NCI-H2227 (cell line): Measurements from ENCODE around the gene ATF1.
A peak's percentile ranks its signal among the peaks of the same experiment; 100 is the strongest.
"Not testable (repeated sequence)": the region's sequence is repeated elsewhere in the genome, so short reads cannot be mapped to it uniquely, and the experiment has no call there.

Source experiments
- DNase-seq: peaks from one replicate; lab custom pipeline; 2025; ENCODE audit not compliant: unreplicated experiment; lab: John Stamatoyannopoulos, UW

ATF1 gene

DNA sequence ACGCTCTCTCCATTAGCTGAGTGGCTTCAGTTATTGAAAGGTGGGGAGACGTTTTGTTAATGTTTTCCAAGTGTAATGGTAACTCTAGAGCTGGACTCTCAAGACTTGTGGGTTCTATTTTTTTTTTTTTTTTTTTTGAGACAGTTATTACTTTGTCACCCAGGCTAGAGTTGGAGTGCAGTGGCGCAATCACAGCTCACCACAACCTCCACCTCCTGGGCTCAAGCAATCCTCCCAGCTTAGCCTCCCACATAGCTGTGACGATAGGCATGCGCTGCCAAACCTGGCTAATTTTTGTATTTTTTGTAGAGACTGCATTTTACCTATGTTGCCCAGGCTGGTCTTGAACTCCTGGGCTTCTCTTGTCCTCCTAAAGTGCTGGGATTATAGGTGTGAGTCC is 26.2 kb downstream of the ATF1 start:
- DNase-seq: no peak

DNA sequence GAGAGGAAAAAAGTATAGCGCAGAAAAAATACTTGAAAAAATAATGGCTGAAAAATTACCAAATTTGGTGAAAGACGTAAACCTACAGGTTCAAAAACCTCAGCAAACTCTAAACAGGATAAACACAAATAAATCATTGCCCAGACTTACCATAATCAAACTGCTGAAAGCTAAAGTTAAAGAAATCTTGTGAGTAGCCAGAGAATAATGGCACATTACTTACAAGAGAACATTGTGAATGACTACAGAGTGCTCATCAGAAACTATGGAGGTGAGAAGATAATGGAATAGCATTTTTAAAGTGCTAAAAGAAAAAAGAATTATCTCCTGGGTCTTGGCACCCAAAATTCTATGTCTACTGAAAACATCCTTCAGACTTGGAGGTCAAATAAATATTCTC is 36.0 kb downstream of the ATF1 start:
- DNase-seq: no peak

GRCh38 chr12:50803230-50803875 is 39.5 kb downstream of the ATF1 start:
- DNase-seq: no peak

- no peak for DNase-seq
Measured at GRCh38 chr12:50806176-50806575, 42.3 kb downstream of the ATF1 start.

- not testable (repeated sequence) for DNase-seq
Measured at GRCh38 chr12:50809131-50809530, 45.2 kb downstream of the ATF1 start.

DNA sequence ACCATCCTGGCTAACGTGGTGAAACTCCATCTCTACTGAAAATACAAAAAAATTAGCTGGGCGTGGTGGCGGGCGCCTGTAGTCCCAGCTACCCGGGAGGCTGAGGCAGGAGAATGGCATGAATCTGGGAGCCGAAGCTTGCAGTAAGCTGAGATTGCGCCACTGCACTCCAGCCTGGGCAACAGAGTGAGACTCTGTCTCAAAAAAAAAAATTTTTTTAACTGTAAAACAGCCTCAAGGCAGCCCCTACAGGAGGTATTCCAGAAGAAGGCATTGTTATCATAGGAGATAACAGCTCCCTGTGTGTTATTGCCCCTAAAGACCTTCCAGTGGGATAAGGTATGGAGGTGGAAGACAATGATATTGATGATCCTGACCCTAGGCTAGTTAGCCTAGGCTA is 51.0 kb downstream of the ATF1 start:
- not testable (repeated sequence) for DNase-seq

DNA sequence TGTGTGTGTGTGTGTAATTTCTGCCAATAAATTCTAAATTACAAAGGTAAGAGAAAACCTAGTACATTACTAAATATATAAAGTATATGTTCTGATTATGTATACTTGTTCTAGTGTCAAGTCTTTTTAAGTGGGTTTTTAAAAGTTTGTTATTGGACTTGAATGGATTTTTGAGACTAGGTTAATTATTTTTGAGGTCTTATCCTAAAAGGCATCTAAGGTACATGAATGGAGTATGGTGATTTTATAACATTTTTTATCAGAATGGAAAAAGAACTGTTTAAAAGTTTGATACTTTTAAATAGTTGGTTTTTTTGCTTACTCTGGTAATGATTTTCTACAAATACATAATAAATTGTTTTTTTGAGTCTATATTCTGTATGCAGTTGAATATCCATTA is 56.3 kb downstream of the ATF1 start:
- no peak for DNase-seq

DNA sequence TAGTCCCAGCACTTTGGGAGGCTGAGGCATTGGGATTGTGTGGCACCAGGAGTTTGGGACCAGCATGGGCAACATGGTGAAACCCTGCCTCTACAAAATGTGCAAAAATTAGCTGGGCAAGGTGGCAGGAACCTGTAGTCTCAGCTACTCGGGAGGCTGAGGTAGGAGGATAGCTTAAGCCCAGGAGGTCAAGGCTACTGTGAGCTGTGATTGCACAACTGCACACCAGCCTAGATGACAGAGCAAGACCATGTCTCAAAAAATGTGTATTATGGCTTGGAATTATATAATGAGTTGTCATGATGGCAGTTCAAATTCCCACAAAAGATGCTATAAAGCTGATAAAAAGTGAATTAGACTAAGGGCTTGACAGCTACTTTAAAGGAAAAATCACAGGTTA is 58.2 kb downstream of the ATF1 start:
- no peak for DNase-seq

- DNase-seq: not testable (repeated sequence)
Measured at GRCh38 chr12:50823724-50824123, 59.8 kb downstream of the ATF1 start.

- DNase-seq: no peak
Measured at GRCh38 chr12:50824914-50825313, 61.0 kb downstream of the ATF1 start.

DNA sequence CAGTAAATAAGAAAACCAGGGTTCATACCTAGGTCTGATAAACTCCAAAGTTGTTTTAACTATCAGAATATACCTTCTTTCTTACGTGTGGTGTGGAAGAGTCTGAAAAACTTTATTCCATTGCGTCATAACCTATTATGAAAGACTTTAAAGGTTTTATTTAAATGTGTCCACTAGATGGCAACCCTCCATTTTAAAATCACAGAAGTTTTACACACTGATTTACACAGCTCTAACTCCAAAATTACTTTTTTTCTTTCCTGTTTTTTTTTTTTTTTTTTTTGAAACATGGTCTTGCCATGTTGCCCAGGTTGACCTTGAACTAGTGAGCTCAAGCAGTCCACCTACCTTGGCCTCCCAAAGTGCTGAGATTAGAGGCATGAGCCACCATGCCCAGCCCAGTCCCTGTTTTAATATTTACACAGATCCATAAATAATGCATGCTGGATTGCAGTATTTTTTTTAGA is 61.5 kb downstream of the ATF1 start:
- DNase-seq: peak; percentile 9

DNA sequence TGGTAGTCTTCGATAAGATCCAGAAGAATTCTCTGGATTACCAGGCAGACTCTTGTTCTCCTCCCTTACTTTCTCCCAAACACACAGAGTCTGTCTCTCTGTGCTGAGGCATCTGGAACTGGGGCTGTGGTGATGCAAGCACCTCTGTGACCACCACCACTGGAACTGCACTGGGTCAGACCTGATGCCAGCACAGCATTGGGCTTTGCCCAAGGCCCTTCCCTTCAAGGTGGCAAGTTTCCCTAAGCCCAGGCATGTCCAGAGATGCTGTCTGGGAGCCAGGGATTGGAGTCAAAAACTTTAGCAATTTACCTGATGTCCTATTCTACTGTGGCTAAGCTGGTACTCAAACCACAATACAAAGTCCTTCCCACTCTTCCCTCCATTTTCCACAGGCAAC is 64.2 kb downstream of the ATF1 start:
- no peak for DNase-seq

- no peak for DNase-seq
Measured at GRCh38 chr12:50828886-50829285, 65.0 kb downstream of the ATF1 start.

DNA sequence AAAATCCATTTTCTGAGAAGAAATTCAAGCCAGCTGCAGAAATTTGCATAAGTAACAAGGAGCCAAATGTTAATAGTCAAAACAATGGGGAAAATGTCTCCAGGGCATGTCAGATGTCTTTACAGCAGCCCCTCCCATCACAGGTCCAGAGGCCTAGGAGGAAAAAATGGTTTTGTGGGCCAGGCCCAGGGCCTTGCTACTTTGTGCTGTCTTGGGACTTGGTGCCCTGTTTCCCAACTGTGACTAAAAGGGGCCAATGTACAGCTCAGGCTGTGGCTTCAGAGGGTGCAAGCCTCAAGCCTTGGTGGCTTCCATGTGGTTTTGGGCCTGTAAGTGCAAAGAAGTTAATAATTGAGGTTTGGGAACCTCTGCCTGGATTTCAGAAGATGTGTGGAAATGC is 69.9 kb downstream of the ATF1 start:
- DNase-seq: not testable (repeated sequence)

DNA sequence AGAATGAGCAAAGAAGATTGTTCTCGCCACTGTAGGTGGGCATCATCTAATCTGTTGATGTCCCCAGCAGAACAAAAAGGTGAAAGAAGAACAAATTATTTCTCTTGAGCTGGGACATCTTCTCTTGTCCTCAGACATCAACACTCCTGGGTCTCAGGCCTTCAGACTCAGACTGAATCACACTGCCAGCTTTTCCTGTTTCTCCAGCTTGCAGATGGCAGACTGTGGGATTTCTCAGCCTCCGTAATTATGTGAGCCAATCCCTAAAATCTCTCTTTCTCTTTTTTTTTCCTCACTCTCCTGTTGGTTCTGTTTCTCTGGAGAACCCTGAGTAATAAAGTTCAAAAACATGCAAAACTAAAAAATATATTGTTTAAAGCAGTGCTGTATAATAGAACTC is 75.1 kb downstream of the ATF1 start:
- DNase-seq: no peak

DNA sequence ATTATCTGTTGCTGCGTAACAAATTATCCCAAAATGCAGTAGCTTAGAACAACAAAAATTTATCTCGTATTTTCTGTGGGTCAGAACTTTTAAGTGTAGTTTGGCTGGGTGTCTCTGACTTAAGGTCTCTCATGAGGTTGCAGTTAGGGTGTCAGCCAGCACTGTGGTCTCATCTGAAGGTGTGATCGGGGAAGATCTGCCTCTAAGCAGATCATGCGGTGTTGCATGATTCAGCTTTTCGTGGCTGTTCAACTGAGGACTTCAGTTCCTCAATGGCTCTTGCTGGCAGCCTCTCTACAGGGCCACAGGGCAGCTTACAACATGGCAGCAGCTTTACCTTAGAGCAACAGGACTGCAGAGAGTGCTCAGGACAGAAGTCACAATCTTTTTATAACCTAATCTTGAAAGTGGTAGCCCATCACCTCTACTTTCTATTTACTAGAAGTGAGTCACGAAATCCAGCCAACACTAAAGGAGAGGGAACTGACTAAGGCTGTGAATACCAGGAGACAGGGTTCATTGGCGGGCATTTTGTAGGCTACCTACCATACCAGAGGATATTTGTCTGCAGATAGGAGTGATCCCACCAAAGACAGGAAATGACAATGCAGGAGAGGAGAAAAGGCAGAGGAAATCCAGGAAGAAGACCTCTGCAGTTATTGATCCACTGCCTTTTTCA is 77.0 kb downstream of the ATF1 start:
- DNase-seq: no peak

DNA sequence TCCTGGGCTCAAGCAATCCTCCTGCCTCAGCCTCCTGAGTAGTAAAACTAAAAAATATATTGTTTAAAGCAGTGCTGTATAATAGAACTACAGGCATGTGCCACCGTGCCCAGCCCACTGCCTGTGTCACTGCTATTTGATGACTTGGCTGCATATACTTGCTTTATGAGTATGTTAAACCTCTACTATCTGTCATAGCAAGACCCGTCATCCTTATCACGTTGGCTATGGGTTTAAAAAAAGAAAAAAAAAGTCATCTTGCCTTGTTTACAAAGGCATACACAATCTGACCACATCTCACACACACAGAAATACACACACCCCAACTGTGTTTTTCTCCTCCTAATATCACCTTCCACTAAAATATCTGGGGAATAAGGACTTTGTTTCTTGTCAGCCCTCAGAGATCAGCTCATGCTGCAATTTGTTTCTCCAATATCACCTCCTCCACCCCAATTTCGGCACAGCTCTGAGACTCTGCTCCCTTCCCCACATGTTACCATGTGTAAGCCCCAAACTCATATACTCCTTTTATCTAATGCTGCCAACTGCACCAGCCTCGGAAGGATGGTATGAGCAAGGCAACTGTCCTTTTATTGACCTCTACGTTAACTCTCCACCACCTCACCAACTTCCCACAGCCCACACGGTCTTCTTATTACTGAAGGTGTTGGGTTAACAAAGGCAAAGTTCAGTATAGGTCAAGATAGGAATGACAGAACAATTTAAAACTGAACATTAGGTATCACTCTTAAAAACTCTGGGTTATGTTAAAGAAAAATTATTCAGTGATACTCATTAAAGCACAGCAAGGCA is 78.0 kb downstream of the ATF1 start:
- DNase-seq: no peak

- DNase-seq: peak; percentile 70
Measured at GRCh38 chr12:50842637-50843493, 79.0 kb downstream of the ATF1 start, which contains the start of gene TMPRSS12. Gene TMPRSS12 (plus strand): TSS chr12:50842926. CDS start chr12:50842965, 39 bp downstream.

DNA sequence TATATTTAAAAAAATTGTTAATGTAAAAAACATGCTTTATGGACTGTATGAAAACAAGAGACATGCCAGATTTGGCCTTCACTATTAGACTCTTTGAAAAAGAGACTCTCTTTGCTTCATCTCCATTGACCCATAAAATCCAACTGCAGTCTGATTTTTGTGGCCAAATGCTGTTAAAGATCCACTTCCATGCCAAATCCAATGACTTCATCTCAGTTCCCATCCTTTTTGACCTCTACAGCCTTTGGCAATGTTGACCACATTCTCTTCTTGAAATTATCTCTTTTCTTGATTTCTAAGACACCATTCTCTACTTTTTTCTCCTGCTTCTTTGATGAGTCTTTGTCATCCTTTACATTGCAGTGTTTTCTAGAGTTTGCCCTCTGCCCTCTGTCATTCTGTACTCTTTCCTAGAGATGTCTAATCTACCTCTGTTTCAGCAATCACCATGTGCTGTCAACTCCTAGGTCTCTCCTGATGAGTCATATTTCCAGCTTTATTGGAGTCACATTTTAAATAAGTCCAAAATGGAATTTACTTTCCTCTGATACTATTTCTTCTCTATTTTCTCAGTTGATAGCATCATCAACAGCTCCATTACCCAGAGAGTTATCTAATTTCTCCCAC is 81.2 kb downstream of the ATF1 start:
- DNase-seq: no peak

DNA sequence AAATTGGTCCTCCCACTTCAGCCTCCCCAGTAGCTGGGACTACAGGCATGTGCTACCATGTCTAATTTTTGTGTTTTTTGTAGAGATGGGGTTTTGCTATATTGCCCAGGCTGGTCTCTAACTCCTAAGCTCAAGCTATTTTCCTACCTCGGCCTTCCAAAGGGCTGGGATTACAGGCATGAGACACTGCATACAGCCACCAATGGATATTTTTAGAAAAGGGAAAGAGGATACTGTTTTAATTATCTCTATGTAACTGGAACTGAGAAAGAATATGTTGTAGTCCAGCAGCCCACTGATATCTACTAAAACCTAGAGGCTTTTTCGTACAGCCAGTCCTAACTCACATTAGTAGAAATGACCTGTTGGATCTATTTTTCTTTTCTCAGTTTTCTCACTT is 85.1 kb downstream of the ATF1 start:
- DNase-seq: no peak
